ENCODE measurements around the gene NTSR2.

GRCh38 chr2:11708106-11708505, 38.1 kb upstream of the NTSR2 start:
- TF ChIP-seq POLR2AphosphoS5 (IDR thresholded peaks at IDR 0.05; ENCODE audit: low read depth, low read length) (no peak), BCL11A (IDR thresholded peaks at IDR 0.05; ENCODE audit: low read depth in 2 of 2, low read length in 2 of 2) (no peak), EP300 (IDR thresholded peaks at IDR 0.05; ENCODE audit: borderline replicate concordance in 1 of 2, low read depth in 2 of 2, low read length in 2 of 2) (no peak), TAF1 (IDR thresholded peaks at IDR 0.05; ENCODE audit: low read depth, low read length) (no peak), POLR2A (IDR thresholded peaks at IDR 0.05; ENCODE audit: control extremely low read depth in 1 of 2, low read depth in 2 of 2, low read length in 2 of 2) (no peak), ATF3 (IDR thresholded peaks at IDR 0.05; ENCODE audit: insufficient read depth, low read depth, low read length) (no peak), EZH2 (IDR thresholded peaks at IDR 0.05; ENCODE audit: low read depth, low read length, severe bottlenecking) (no peak)
- TF ChIP-seq, protein P1, sequence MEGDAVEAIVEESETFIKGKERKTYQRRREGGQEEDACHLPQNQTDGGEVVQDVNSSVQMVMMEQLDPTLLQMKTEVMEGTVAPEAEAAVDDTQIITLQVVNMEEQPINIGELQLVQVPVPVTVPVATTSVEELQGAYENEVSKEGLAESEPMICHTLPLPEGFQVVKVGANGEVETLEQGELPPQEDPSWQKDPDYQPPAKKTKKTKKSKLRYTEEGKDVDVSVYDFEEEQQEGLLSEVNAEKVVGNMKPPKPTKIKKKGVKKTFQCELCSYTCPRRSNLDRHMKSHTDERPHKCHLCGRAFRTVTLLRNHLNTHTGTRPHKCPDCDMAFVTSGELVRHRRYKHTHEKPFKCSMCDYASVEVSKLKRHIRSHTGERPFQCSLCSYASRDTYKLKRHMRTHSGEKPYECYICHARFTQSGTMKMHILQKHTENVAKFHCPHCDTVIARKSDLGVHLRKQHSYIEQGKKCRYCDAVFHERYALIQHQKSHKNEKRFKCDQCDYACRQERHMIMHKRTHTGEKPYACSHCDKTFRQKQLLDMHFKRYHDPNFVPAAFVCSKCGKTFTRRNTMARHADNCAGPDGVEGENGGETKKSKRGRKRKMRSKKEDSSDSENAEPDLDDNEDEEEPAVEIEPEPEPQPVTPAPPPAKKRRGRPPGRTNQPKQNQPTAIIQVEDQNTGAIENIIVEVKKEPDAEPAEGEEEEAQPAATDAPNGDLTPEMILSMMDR (IDR thresholded peaks at IDR 0.05; ENCODE audit: control extremely low read depth in 1 of 3, insufficient read depth in 1 of 3, low read depth in 1 of 3, low read length in 3 of 3), result no peak
